Cardiac fibroblast (primary cell): ENCODE results near the gene ZNF438.

Source experiments
- DNase-seq, 2 donors: peaks; one replicate each; pipeline versions ENCODE4 v3.0.0 to v3.0.0-alpha.2; 2010; ENCODE audit warnings: low read depth in 2 of 2
- H3K4me3 ChIP-seq, 2 donors: replicated peaks in 1 of 2; 1 replicate in 1 of 2; 2 replicates in 1 of 2; pipeline ENCODE4 v1.5.1; 2011; ENCODE audit warnings: low read depth in 2 of 2, low read length in 2 of 2, mild to moderate bottlenecking in 2 of 2, moderate library complexity in 1 of 2
- TF ChIP-seq, protein P1 (sequence below): IDR thresholded peaks from one replicate; pipeline ENCODE4 v1.5.1; 2011; ENCODE audit warnings: low read depth, mild to moderate bottlenecking, low read length, inconsistent platforms

ZNF438 gene

DNA sequence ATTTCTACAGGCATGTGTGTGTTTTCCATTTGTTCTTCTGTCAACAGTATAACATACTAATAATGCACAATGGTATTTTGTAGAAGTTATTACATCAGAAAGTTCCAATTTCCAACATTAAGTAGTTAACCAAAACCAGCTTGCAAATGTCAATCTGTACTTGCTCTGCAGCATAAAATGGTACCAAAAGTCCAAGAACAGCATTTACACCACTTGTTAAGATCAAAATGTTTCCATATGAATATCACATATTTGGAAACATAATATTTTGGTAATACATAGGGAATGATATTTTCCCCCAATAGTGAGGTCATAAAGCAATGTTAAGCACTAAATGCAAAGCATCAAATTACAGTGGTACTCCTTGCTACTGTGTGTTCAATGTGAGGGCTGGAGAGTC is 162.1 kb downstream of the ZNF438 start:
- no peak overlapping the region for H3K4me3 ChIP-seq
- TF ChIP-seq, protein P1, sequence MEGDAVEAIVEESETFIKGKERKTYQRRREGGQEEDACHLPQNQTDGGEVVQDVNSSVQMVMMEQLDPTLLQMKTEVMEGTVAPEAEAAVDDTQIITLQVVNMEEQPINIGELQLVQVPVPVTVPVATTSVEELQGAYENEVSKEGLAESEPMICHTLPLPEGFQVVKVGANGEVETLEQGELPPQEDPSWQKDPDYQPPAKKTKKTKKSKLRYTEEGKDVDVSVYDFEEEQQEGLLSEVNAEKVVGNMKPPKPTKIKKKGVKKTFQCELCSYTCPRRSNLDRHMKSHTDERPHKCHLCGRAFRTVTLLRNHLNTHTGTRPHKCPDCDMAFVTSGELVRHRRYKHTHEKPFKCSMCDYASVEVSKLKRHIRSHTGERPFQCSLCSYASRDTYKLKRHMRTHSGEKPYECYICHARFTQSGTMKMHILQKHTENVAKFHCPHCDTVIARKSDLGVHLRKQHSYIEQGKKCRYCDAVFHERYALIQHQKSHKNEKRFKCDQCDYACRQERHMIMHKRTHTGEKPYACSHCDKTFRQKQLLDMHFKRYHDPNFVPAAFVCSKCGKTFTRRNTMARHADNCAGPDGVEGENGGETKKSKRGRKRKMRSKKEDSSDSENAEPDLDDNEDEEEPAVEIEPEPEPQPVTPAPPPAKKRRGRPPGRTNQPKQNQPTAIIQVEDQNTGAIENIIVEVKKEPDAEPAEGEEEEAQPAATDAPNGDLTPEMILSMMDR, result no peak

DNA sequence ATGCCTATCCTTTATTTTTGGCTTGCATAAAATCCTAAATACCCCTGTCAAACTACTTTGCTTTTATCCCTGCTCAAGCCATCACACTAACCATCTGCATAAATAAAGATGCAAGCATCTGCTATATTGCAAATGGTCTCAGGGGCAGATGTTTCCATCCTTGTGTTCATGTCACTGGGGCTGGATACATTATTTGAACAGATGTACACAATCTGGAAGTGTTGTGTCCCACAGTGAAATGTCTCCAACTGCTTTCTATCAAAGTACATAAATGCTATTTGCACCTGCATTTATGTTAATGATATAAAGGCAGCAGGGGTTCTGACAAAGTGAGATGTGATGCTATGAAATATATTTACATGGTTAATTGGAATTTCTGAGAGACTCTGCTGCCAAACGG is 163.1 kb downstream of the ZNF438 start:
- H3K4me3 ChIP-seq, result no peak overlapping the region
- TF ChIP-seq, protein P1, result no peak
- no peak for DNase-seq

More for the DNA sequence above, 162.1 kb downstream of the ZNF438 start:
- no peak for DNase-seq

DNA sequence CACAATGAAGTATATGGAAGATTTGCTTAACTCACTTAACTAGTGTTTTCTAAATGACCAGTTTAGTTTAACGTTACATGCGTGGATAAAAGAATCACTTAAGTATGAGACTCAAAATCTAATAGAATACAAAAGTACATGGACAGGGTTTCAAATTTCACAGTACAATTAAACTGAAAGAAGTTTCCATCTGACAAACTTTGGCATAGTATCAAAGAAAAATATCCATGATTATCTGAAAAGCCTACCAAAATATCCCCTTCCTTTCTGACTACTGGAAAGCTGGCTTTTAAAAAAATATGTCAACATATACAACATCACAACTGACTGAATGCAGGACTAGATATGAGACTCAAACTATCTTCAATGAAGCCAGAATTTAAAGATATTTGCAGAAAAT is 164.8 kb downstream of the ZNF438 start:
- TF ChIP-seq, protein P1, result no peak
- H3K4me3 ChIP-seq, result no peak overlapping the region
- DNase-seq, result no peak

DNA sequence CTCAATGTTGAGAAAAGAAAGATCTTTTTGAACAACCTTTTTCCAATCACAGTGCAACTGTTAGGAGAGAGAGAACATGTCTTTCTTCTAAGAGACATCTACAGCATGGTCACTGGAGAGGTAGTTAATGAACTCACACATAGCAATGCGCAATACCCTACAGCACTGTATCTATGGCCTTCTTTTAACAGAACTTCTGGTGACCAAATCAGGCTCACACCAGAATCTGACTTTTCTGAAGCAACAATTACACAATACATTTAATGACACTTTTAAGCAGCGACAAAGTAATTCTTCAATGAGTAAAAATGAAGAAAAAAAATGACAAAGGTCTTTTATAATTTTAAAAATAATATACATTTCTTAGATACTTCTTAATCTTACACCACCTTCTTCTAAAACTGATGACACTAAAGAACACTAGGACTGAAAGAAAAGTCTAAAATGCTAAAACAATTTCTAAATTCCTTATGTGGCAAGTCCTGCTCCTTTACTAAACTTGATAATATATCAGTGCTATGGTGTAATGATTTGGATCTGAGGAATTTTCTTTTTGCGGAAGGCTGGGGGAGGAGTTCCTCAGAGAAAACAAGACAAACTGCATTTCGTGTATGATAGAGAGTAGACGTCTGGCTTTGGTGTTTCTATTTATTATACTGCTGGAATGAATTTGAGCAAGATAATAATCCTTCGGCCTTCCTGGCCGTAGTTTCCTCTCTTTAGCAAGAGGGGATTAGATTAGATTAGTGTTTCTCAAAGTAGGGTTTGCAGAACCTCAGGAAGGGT is 166.3 kb downstream of the ZNF438 start:
- peak; percentile 18 to 65 for DNase-seq
- TF ChIP-seq, protein P1, result no peak
- H3K4me3 ChIP-seq, result no peak overlapping the region

DNA sequence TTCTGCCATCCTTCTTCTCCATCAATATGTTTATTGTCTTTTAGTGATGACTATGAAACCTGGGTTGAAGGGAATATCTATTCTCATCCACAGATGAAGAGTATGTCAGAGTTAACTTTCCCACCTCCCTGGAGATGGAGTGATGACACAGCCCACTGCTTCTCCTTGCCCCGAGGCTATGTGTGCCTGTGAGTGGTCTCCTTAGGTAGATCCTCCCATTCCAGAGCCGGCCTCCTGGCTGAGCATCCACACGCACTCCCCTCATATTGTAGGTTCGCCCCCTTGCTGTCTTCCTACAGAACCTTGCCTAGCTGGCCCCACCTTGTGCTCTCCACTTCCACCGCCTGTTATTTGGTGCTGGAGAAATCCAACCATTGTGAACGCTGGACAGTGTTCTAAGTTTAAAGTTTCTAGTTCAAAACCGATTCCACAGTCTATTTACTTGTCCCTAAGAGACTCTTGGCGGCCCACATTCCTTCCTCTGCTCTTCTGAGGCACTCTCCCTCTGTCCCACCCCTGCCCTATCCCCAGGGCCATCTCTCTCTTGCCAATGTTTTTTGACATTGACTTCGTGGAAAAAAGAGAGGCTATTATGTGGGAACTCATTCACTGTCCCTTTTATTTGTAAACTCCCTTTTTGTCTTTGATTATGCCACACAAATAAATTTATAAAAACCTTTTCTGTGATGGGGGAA is 168.0 kb downstream of the ZNF438 start:
- TF ChIP-seq, protein P1, result no peak
- no peak for DNase-seq
- no peak overlapping the region for H3K4me3 ChIP-seq

DNA sequence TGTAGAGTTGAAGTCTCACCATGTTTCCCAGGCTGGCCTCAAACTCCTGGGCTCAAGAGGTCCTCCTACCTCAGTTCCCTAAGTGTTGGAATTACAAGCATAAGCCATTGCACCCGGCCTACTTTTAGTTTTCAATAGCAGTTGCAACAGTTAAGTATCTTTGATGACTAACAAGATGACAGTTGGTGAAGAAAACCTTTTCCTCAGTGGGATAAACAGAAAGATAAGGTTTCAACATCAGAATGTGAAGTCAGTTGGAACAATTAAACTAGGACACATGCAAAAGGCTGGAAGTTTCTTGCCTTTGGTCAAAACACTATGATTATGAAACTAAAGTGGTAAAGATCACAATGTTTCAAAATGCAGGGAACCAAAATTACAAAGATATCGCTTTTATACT is 169.2 kb downstream of the ZNF438 start:
- H3K4me3 ChIP-seq, result no peak overlapping the region
- TF ChIP-seq, protein P1, result no peak
- DNase-seq, result peak; percentile 82 to 90
